Fibroblast of pulmonary artery (primary cell): ENCODE results near the gene PTPRN2.

Source experiments
- DNase-seq: peaks from one replicate; pipeline ENCODE4 v3.0.0-alpha.2; 2010; ENCODE audit warnings: low read depth
- H3K4me3 ChIP-seq: replicated peaks from 2 replicates; pipeline ENCODE4 v1.5.1; 2011; ENCODE audit warnings: low read depth, mild to moderate bottlenecking, control low read depth, low read length, moderate library complexity
- CTCF ChIP-seq: IDR thresholded peaks from 2 replicates; pipeline ENCODE4 v1.5.1; 2011; ENCODE audit warnings: mild to moderate bottlenecking, control low read depth, low read length, inconsistent platforms; ENCODE audit errors: missing control alignments

PTPRN2 gene

GRCh38 chr7:157653827-157654207 is 933.8 kb downstream of the PTPRN2 start:
- DNase-seq = no peak
- no peak overlapping the region for H3K4me3 ChIP-seq
- no peak for TF ChIP-seq CTCF

GRCh38 chr7:157652954-157653826 is 934.4 kb downstream of the PTPRN2 start:
- H3K4me3 ChIP-seq = no peak overlapping the region
- DNase-seq = no peak
- TF ChIP-seq CTCF = no peak

GRCh38 chr7:157652161-157652953 is 935.3 kb downstream of the PTPRN2 start:
- DNase-seq = no peak
- no peak for TF ChIP-seq CTCF
- H3K4me3 ChIP-seq = no peak overlapping the region

GRCh38 chr7:157651366-157652160 is 936.1 kb downstream of the PTPRN2 start:
- no peak for DNase-seq
- TF ChIP-seq CTCF = no peak
- H3K4me3 ChIP-seq = no peak overlapping the region

GRCh38 chr7:157650801-157651200 is 936.8 kb downstream of the PTPRN2 start:
- H3K4me3 ChIP-seq = no peak overlapping the region
- DNase-seq = no peak
- no peak for TF ChIP-seq CTCF

GRCh38 chr7:157650131-157650631 is 937.4 kb downstream of the PTPRN2 start:
- DNase-seq = no peak
- no peak for TF ChIP-seq CTCF
- H3K4me3 ChIP-seq = no peak overlapping the region
